Colonic mucosa (tissue), 4 donors: ENCODE results near the gene CBLIF. TPM values are rescaled to one million over a fixed set of nuclear protein-coding genes. Genes with fewer than 3 reads are reported as not detected.

Experiments
- DNase-seq: peaks from one replicate; pipeline ENCODE4 v3.0.0-alpha.2; 2020
- H3K27ac ChIP-seq: fragments of 200-600 bp; one replicate; pipeline ENCODE4 v1.8.0; 2021
- H3K27me3 ChIP-seq: fragments of 200-600 bp; one replicate; pipeline ENCODE4 v1.8.0; 2021
- H3K36me3 ChIP-seq: fragments of 200-600 bp; one replicate; pipeline ENCODE4 v1.8.0; 2021
- H3K4me1 ChIP-seq: fragments of 200-600 bp; one replicate; pipeline ENCODE4 v1.8.0; 2021; ENCODE audit warnings: mild to moderate bottlenecking
- H3K4me3 ChIP-seq: fragments of 200-600 bp; one replicate; pipeline ENCODE4 v1.8.0; 2021
- H3K9ac ChIP-seq, 2 donors: one replicate each; pipeline ENCODE4 v1.7.0; 2013; ENCODE audit warnings: control low read depth in 2 of 2, low read depth in 2 of 2, low read length in 2 of 2
- H3K9me3 ChIP-seq: fragments of 200-600 bp; one replicate; pipeline ENCODE4 v1.8.0; 2021
- intact Hi-C: fragments of 100-400 bp; cut with DNase I; formaldehyde crosslinking; loops from one replicate; pipeline ENCODE4 v1.14.1; 2022
- total RNA-seq, 2 donors: library from RNA; stranded (reverse); fragmentation: NEBNext Ultra II Directional in 1 of 2; extraction: Animal tissue kit (Norgen Biotek cat#: 25700) in 1 of 2; gene quantifications; one replicate each; pipeline ENCODE4 v1.2.1, GENCODE V29; 2021
- TF ChIP-seq, protein P1 (sequence below): fragments of 200-600 bp; IDR thresholded peaks from one replicate; pipeline ENCODE4 v1.8.0; 2022; ENCODE audit warnings: antibody characterized with exemption, mild to moderate bottlenecking
- donor health status: healthy.
- donor health status: DM: no; HTN: no; CAD: no.
- donor health status: DM: no; HTN: no; CAD: no.

CBLIF gene
- total RNA-seq, 2 donors from 2014 or later, result 0.48 TPM; not detected in 1

DNA sequence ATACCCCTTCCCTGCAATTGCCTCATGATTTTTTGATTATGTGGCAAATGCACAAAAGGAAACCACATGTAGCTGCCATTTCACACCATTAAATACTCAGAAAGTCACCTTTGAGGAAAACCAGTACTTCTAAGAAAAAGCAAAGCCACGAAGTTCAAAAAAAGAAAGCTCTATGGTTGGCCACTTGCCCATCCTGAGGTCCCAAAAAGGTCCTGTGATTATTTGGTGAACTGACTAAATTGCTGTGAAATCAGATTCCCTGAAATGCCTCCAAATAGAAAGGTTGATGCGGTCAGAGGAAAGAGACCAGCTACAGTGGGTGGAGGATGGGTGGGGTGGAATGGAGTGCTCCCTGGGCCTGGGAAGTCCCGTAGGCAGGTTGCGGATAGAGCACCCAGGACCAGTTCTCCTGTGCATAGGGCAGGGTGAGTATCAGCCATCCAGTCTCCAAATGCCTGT, 61.6 kb downstream of the CBLIF start:
- Histone ChIP-seq H3K9me3 (no peaks in the 10 kb centered on the region), H3K27me3 (no peaks in the 10 kb centered on the region), H3K4me1 (peaks cover 4% of the 10 kb centered on the region), H3K9ac (no peak overlapping the region), H3K4me3 (no peak overlapping the region), H3K36me3 (no peaks in the 10 kb centered on the region), H3K27ac (no peak overlapping the region)
- TF ChIP-seq, protein P1, sequence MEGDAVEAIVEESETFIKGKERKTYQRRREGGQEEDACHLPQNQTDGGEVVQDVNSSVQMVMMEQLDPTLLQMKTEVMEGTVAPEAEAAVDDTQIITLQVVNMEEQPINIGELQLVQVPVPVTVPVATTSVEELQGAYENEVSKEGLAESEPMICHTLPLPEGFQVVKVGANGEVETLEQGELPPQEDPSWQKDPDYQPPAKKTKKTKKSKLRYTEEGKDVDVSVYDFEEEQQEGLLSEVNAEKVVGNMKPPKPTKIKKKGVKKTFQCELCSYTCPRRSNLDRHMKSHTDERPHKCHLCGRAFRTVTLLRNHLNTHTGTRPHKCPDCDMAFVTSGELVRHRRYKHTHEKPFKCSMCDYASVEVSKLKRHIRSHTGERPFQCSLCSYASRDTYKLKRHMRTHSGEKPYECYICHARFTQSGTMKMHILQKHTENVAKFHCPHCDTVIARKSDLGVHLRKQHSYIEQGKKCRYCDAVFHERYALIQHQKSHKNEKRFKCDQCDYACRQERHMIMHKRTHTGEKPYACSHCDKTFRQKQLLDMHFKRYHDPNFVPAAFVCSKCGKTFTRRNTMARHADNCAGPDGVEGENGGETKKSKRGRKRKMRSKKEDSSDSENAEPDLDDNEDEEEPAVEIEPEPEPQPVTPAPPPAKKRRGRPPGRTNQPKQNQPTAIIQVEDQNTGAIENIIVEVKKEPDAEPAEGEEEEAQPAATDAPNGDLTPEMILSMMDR, result no peak
- intact Hi-C loops, result no loop called here
- DNase-seq, result no peak

DNA sequence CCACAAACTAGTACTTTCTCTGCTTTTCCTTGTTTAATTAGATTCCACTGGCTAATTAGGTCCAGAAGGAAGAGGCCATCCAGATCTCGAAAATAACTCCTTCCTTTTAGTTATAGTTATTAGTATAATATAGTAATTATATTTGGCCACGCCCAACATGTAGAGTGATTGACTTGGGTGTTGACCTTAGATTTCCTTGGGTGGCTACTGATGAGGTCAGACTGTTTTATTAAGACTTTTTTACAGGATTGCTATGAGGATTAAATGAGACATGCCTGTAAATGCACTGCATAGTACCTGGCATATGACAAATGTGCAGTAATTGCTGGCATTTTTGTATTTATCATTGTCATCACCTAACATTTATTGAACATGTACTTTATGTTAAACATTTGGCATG, 63.2 kb downstream of the CBLIF start:
- Histone ChIP-seq H3K27me3 (no peaks in the 10 kb centered on the region), H3K9ac (no peak overlapping the region), H3K4me3 (no peak overlapping the region), H3K4me1 (peaks cover 3% of the 10 kb centered on the region), H3K9me3 (no peaks in the 10 kb centered on the region), H3K27ac (no peak overlapping the region), H3K36me3 (no peaks in the 10 kb centered on the region)
- TF ChIP-seq, protein P1, result no peak
- DNase-seq, result no peak
- intact Hi-C loops, result no loop called here

DNA sequence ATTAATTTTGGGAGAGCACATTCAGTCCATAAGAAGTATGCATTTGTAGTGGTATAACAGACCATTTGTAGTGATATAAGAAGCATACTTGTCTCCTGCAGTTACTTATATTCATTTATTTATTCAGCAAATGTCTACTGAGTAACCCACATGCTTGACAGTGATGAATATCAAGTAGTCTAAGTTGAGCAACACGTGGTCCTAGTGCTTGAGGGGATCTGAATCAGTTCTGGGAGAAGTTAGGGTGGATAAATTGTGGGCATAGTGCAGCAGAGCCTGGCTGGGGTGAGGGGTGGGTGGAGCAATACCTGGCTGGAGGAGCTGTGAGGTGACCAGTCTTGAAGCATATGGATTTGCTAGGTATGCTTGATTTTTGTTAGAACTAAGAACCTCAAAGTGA, 65.8 kb downstream of the CBLIF start:
- intact Hi-C loops, result no loop called here
- Histone ChIP-seq H3K27me3 (no peaks in the 10 kb centered on the region), H3K4me1 (peaks cover 3% of the 10 kb centered on the region), H3K9me3 (no peaks in the 10 kb centered on the region), H3K36me3 (no peaks in the 10 kb centered on the region), H3K9ac (no peak overlapping the region), H3K27ac (no peak overlapping the region), H3K4me3 (no peak overlapping the region)
- TF ChIP-seq, protein P1, result no peak
- DNase-seq, result no peak

Other genes with a start within 250 kb of the CBLIF start
- gene OSBP, start 229.7 kb downstream of the CBLIF start, total RNA-seq, result 10 to 100 TPM; 57.1 to 64.7 TPM
- gene PATL1, start 176.5 kb downstream of the CBLIF start, total RNA-seq, result 10 to 100 TPM; 43.3 to 47.3 TPM
- gene OR10V1, start 131.7 kb downstream of the CBLIF start, total RNA-seq, result not detected
- 10 to 100 TPM; 45.2 to 70.9 TPM for gene STX3, start 90.1 kb downstream of the CBLIF start, total RNA-seq
- gene MRPL16, start 34.7 kb downstream of the CBLIF start, total RNA-seq, result 10 to 100 TPM; 51.6 to 91.3 TPM
- gene TCN1, start 21.0 kb upstream of the CBLIF start, total RNA-seq, result under 1 TPM in 1 of 2 donors, not detected in 1; 0.67 TPM
- gene OOSP3, start 33.3 kb upstream of the CBLIF start, total RNA-seq, result not detected
- not detected for gene OOSP1, start 92.9 kb upstream of the CBLIF start, total RNA-seq
- not detected for gene OOSP4A, start 118.5 kb upstream of the CBLIF start, total RNA-seq
- not detected for gene OOSP4B, start 171.7 kb upstream of the CBLIF start, total RNA-seq
- gene OOSP2, start 194.9 kb upstream of the CBLIF start, total RNA-seq, result not detected
- gene MS4A3, start 211.2 kb upstream of the CBLIF start, total RNA-seq, result not detected
- 1 to 10 TPM; 2.2 to 2.9 TPM for gene MS4A2, start 243.2 kb upstream of the CBLIF start, total RNA-seq